Breast epithelium (tissue), 3 donors: ENCODE data around the gene APOE.

Experiments used
- POLR2A ChIP-seq: fragments of 450-650 bp; IDR thresholded peaks from one replicate; pipeline ENCODE4 v1.6.1; 2016; ENCODE audit warnings: antibody characterized with exemption, mild to moderate bottlenecking, moderate library complexity
- TF ChIP-seq, protein P1 (sequence below), 3 donors: fragments of 450-650 bp; IDR thresholded peaks; one replicate each; pipeline ENCODE4 v1.5.1; 2016 to 2017; ENCODE audit warnings: antibody characterized with exemption in 3 of 3, mild to moderate bottlenecking in 3 of 3, moderate library complexity in 3 of 3

DNA sequence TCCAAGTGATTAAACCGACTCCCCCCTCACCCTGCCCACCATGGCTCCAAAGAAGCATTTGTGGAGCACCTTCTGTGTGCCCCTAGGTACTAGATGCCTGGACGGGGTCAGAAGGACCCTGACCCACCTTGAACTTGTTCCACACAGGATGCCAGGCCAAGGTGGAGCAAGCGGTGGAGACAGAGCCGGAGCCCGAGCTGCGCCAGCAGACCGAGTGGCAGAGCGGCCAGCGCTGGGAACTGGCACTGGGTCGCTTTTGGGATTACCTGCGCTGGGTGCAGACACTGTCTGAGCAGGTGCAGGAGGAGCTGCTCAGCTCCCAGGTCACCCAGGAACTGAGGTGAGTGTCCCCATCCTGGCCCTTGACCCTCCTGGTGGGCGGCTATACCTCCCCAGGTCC is 2.0 kb downstream of the APOE start:
- TF ChIP-seq POLR2A: no peak
- TF ChIP-seq, protein P1, sequence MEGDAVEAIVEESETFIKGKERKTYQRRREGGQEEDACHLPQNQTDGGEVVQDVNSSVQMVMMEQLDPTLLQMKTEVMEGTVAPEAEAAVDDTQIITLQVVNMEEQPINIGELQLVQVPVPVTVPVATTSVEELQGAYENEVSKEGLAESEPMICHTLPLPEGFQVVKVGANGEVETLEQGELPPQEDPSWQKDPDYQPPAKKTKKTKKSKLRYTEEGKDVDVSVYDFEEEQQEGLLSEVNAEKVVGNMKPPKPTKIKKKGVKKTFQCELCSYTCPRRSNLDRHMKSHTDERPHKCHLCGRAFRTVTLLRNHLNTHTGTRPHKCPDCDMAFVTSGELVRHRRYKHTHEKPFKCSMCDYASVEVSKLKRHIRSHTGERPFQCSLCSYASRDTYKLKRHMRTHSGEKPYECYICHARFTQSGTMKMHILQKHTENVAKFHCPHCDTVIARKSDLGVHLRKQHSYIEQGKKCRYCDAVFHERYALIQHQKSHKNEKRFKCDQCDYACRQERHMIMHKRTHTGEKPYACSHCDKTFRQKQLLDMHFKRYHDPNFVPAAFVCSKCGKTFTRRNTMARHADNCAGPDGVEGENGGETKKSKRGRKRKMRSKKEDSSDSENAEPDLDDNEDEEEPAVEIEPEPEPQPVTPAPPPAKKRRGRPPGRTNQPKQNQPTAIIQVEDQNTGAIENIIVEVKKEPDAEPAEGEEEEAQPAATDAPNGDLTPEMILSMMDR (IDR thresholded peaks at IDR 0.05): no peak
